ENCODE measurements around the gene DMRTB1. TPM values are rescaled to one million over a fixed set of nuclear protein-coding genes. Genes with fewer than 3 reads are reported as not detected.

The DMRTB1 gene
- total RNA-seq, 1 donor from 2014 or later, result not detected

DNA sequence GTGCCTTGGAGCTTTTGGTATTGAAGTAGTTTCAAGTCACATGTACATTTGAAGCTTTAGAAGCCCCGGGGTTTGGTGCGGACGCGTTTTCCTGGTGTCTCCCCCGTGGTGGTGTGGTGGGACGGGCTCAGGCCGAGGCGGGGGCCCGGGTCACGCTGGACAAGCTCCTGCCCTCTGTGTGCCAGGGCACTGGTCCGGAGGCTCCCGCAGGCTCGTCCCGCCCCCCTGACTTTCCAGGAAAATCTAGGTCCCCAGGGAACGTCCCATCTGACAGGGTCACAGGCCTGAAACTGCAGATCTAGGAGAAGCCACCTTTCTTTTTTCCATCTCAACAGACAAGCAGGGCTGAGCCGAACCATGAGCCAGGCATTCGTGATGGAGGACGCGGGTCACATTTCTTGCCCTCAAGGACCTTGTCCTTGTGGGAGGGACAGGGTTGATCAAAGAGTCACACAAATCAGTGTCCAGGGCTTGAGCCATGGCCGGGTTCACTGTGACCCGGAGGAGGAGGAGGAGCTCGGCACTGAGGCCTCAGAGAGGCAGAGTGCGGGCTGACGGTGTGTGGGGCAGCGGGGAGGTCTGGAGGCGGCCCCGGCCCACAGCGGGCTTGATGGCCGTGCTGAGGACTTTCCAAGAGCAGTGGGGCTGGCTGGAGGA, 1.6 kb downstream of the DMRTB1 start:
- Mint-ChIP-seq H3K36me3 (ENCODE audit: low read depth) (no peaks in the 10 kb centered on the region), H3K27me3 (ENCODE audit: low read depth) (no peaks in the 10 kb centered on the region), H3K27ac (ENCODE audit: unreplicated experiment) (no peak overlapping the region), H3K4me1 (ENCODE audit: low read depth) (peaks cover 13% of the 10 kb centered on the region), H3K4me3 (ENCODE audit: unreplicated experiment) (no peak overlapping the region), H3K9me3 (ENCODE audit: low read depth) (no peaks in the 10 kb centered on the region)
- no peak for DNase-seq (ENCODE audit: low spot score)
- TF ChIP-seq, protein P1, sequence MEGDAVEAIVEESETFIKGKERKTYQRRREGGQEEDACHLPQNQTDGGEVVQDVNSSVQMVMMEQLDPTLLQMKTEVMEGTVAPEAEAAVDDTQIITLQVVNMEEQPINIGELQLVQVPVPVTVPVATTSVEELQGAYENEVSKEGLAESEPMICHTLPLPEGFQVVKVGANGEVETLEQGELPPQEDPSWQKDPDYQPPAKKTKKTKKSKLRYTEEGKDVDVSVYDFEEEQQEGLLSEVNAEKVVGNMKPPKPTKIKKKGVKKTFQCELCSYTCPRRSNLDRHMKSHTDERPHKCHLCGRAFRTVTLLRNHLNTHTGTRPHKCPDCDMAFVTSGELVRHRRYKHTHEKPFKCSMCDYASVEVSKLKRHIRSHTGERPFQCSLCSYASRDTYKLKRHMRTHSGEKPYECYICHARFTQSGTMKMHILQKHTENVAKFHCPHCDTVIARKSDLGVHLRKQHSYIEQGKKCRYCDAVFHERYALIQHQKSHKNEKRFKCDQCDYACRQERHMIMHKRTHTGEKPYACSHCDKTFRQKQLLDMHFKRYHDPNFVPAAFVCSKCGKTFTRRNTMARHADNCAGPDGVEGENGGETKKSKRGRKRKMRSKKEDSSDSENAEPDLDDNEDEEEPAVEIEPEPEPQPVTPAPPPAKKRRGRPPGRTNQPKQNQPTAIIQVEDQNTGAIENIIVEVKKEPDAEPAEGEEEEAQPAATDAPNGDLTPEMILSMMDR (IDR thresholded peaks at IDR 0.05), result no peak

DNA sequence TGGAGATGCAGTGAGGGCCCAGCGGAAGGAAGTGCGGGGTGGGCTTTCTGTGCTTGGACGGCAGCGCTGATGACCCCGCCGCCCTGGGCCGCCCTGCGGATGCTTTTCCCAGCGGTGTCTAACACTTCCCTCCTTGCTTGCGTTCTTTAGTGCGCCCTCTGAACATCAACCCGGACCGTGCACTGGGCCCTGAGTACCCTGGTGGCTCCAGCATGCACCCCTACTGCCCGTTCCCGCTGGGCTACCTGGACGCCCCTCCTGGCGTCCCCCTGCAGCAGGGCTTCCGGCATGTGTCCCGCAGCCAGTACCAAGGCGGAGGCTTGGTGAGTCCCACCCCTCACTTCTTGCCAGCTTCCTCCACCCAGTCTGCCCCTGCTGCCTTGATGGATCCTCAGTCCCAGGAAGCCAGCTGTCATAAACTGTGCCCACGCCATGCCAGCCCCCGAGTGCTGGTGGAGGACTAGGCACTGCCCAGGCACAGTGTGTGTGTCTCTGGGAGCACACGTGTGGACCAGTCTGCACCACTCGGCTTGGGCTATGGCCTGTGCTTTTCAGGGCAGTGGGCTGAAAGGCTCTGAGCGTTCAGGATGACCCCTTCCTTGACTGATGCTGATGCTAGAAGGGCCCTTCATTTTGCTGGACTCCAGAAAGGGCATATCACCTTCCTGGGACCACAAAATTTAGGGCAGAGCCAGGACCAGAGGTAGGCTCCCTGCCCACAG, 2.3 kb downstream of the DMRTB1 start:
- no peaks in the 10 kb centered on the region for H3K9me3 Mint-ChIP-seq (ENCODE audit: low read depth)
- TF ChIP-seq, protein P1 (IDR thresholded peaks at IDR 0.05), result no peak
- no peak overlapping the region for H3K27ac Mint-ChIP-seq (ENCODE audit: unreplicated experiment)
- no peaks in the 10 kb centered on the region for H3K36me3 Mint-ChIP-seq (ENCODE audit: low read depth)
- no peaks in the 10 kb centered on the region for H3K27me3 Mint-ChIP-seq (ENCODE audit: low read depth)
- H3K4me3 Mint-ChIP-seq (ENCODE audit: unreplicated experiment), result no peak overlapping the region
- no peak for DNase-seq (ENCODE audit: low spot score)
- peaks cover 13% of the 10 kb centered on the region for H3K4me1 Mint-ChIP-seq (ENCODE audit: low read depth)

DNA sequence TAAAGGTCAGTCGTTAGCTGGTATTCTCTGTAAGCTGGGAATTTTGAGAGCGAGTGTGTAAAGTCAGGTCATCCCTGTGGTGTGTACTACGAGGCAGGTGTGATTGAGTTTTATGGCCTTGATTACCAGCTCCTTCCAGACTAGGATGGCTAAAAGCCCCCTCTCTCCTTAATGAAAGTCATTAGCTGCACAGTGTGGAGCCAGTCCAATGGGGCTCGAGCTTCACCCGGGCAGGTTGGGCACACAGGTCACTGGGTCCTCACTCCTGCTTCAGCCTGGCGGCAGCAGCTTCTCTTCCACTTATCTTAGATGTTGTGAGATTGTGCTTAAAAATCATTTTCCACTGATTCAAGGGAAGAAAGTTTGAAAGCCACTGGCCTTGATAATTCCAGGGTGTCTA, 3.0 kb downstream of the DMRTB1 start:
- DNase-seq (ENCODE audit: low spot score), result no peak
- Mint-ChIP-seq H3K9me3 (ENCODE audit: low read depth) (no peaks in the 10 kb centered on the region), H3K4me3 (ENCODE audit: unreplicated experiment) (no peak overlapping the region), H3K27me3 (ENCODE audit: low read depth) (no peaks in the 10 kb centered on the region), H3K4me1 (ENCODE audit: low read depth) (peaks cover 13% of the 10 kb centered on the region), H3K27ac (ENCODE audit: unreplicated experiment) (no peak overlapping the region), H3K36me3 (ENCODE audit: low read depth) (no peaks in the 10 kb centered on the region)
- TF ChIP-seq, protein P1 (IDR thresholded peaks at IDR 0.05), result no peak

GRCh38 chr1:53462769-53463501, 3.7 kb downstream of the DMRTB1 start:
- Mint-ChIP-seq H3K36me3 (ENCODE audit: low read depth) (no peaks in the 10 kb centered on the region), H3K9me3 (ENCODE audit: low read depth) (no peaks in the 10 kb centered on the region), H3K27ac (ENCODE audit: unreplicated experiment) (no peak overlapping the region), H3K4me1 (ENCODE audit: low read depth) (peaks cover 13% of the 10 kb centered on the region), H3K4me3 (ENCODE audit: unreplicated experiment) (no peak overlapping the region), H3K27me3 (ENCODE audit: low read depth) (no peaks in the 10 kb centered on the region)
- DNase-seq (ENCODE audit: low spot score), result no peak
- TF ChIP-seq, protein P1 (IDR thresholded peaks at IDR 0.05), result no peak

Measured in chondrocyte (in vitro differentiated cells).